Spleen (tissue), 11 donors: ENCODE measurements around the gene TMEM53. TPM values are rescaled to one million over a fixed set of nuclear protein-coding genes. Genes with fewer than 3 reads are reported as not detected.

Experiments
- DNase-seq: peaks from one replicate; pipeline ENCODE4 v3.0.0-alpha.2; 2020
- H3K27ac ChIP-seq, 8 donors: fragments of 200-600 bp; sonication (generic) in 7 of 8; 1 replicate in 4 of 8; 2 replicates in 4 of 8; pipeline versions ENCODE4 v1.5.0 to v1.8.0; 2016 to 2021; ENCODE audit warnings: inconsistent platforms in 4 of 8, mild to moderate bottlenecking in 4 of 8, moderate library complexity in 1 of 8
- H3K27me3 ChIP-seq, 7 donors: fragments of 200-600 bp; sonication (generic) in 6 of 7; replicated peaks in 1 of 7; 1 replicate in 4 of 7; 2 replicates in 3 of 7; pipeline versions ENCODE4 v1.5.0 to v1.8.0; 2016 to 2021; ENCODE audit warnings: inconsistent platforms in 3 of 7, mild to moderate bottlenecking in 1 of 7
- H3K36me3 ChIP-seq, 6 donors: fragments of 200-600 bp; sonication (generic) in 5 of 6; 1 replicate in 4 of 6; 2 replicates in 2 of 6; pipeline versions ENCODE4 v1.5.0 to v1.8.0; 2016 to 2021; ENCODE audit warnings: inconsistent platforms in 2 of 6
- H3K4me1 ChIP-seq, 6 donors: fragments of 200-600 bp; sonication (generic) in 5 of 6; 1 replicate in 3 of 6; 2 replicates in 3 of 6; pipeline versions ENCODE4 v1.5.0 to v1.8.0; 2016 to 2021; ENCODE audit warnings: inconsistent platforms in 3 of 6
- H3K4me3 ChIP-seq, 8 donors: fragments of 200-600 bp; sonication (generic) in 7 of 8; 1 replicate in 4 of 8; 2 replicates in 4 of 8; pipeline versions ENCODE4 v1.5.0 to v1.8.0; 2016 to 2021; ENCODE audit warnings: inconsistent platforms in 4 of 8, mild to moderate bottlenecking in 4 of 8, moderate library complexity in 2 of 8
- H3K9me3 ChIP-seq, 8 donors: fragments of 200-600 bp; sonication (generic) in 7 of 8; 1 replicate in 4 of 8; 2 replicates in 4 of 8; pipeline versions ENCODE4 v1.5.0 to v1.8.0; 2016 to 2021; ENCODE audit warnings: inconsistent platforms in 4 of 8
- CTCF ChIP-seq, 11 experiments: fragments of 200-600 bp in 7 of 11; fragments of 450-650 bp in 4 of 11; sonication (generic) in 4 of 11; IDR thresholded peaks in 8 of 11; conservative IDR thresholded peaks in 3 of 11; 1 replicate in 7 of 11; 2 replicates in 4 of 11; pipeline versions ENCODE4 v1.4.0 to v1.8.0; 2016 to 2021; ENCODE audit warnings: antibody characterized with exemption in 11 of 11, inconsistent platforms in 4 of 11, mild to moderate bottlenecking in 1 of 11
- POLR2A ChIP-seq, 3 donors: fragments of 450-650 bp; IDR thresholded peaks; one replicate each; pipeline ENCODE4 v1.5.1; 2017; ENCODE audit warnings: antibody characterized with exemption in 3 of 3, mild to moderate bottlenecking in 1 of 3
- POLR2AphosphoS5 ChIP-seq, 3 donors: sonication (generic); formaldehyde crosslinking; IDR thresholded peaks; one replicate each; pipeline ENCODE4 v1.5.1; 2017; ENCODE audit warnings: antibody characterized with exemption in 3 of 3
- WGBS, 5 donors: extraction: QIAGEN DNeasy Blood & Tissue Kit in 3 of 5; methylation state at CpG; one replicate each; pipeline versions ENCODE4 v1.1.5 to v1.1.7; 2013 to 2018; 5-methylcytosine and 5-hydroxymethylcytosine counted together
- intact Hi-C: fragments of 100-400 bp; cut with DNase I; formaldehyde crosslinking; loops from one replicate; pipeline ENCODE4 v1.15.0; 2023; ENCODE audit warnings: low total_unique reads
- polyA plus RNA-seq, 3 donors: library from polyadenylated mRNA; stranded (reverse); fragments of 200-250 nt; gene quantifications; one replicate each; pipeline ENCODE4 v1.2.1, GENCODE V29; 2013
- total RNA-seq, 7 donors: library from RNA; depleted of rRNA in 3 of 7; stranded (reverse); fragments of >200 nt in 3 of 7; fragmentation: NEBNext Ultra II Directional in 4 of 7; extraction: Animal tissue kit (Norgen Biotek cat#: 25700) in 4 of 7; gene quantifications; one replicate each; pipeline versions ENCODE4 v1.1.0 to v1.2.1, GENCODE V29; 2016 to 2021
- donor health status: healthy with polysubstance abuse.
- donor health status: DM: no; HTN: no; CAD: no; lungs with moderate emphysema.
- donor health status: DM: no; HTN: no; CAD: no.
- donor health status: Bipolar disorder and iron deficiency.
- donor health status: healthy.
- donor health status: DM: no; HTN: no; CAD: no.
- donor health status: DM: yes; HTN: yes; CAD: no.

The TMEM53 gene
- total and polyA plus RNA-seq, 10 donors, result 4.3 to 7.5 (median 5.4) TPM

DNA sequence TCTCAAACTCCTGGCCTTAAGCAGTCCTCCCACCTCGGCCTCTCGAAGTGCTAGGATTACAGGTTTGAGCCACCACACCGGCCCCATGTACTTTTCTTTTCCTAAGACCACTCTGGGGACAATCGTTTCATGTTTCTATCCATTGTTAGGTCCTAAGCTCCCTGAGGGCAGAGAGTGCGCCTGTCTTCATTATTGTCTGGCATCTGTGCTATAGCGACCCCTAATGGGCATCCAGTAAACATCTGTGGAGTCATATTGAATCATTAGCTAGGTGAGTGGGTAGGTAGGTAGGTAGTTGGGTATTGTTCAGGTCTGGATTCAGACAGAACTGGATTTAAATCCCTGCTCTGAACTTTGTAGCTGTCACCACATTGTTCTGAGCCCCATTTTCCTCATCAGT lies 66.1 kb downstream of the TMEM53 start:
- Histone ChIP-seq H3K4me1 (no peaks in the 10 kb centered on the region), H3K27ac (no peak overlapping the region), H3K9me3 (no peaks in the 10 kb centered on the region), H3K27me3 (peaks cover 0 to 36% (median 0%) of the 10 kb centered on the region in 7 donors), H3K4me3 (no peak overlapping the region), H3K36me3 (no peaks in the 10 kb centered on the region)
- WGBS, 5 donors, result 83 to 91% (median 89%) methylated on average over 6 of the region's 6 CpGs
- intact Hi-C loops, result no loop called here
- DNase-seq, result no peak
- TF ChIP-seq CTCF (IDR thresholded peaks at IDR 0.05 in 8 of 11, conservative IDR thresholded peaks at IDR 0.05 in 3 of 11) (no peak), POLR2AphosphoS5 (IDR thresholded peaks at IDR 0.05) (no peak), POLR2A (IDR thresholded peaks at IDR 0.05) (no peak)

DNA sequence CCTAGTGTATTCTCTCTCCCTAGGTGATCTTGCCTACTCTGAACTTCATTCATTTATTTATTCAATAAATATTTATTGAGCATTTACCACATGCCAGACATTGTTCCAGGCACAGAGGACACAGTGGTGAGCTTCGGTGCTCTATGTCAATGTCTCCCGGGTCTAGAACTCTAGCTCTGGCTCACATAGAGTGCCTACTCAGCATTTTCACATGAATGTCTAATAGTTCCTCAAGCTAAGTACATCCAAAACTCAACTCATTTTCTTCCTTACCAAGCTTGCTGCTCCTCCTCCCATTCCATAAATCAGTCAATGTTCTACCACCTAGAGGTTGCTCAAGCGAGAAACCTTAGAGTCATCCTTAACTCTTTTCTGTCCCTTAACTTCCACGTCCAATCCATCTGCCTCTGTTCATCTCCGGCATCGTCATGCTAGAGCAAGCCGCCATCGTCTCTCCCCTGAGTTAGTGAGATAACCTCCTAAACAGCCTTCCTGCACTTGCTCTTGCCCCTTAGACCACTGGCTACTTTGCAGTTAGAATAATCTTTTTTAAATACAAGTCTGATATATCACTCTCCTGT lies 67.5 kb downstream of the TMEM53 start:
- no peaks in the 10 kb centered on the region for H3K9me3 ChIP-seq
- H3K27me3 ChIP-seq, result peaks cover 0 to 48% (median 0%) of the 10 kb centered on the region in 7 donors
- no peak overlapping the region for H3K27ac ChIP-seq
- H3K36me3 ChIP-seq, result no peaks in the 10 kb centered on the region
- no peak for DNase-seq
- H3K4me3 ChIP-seq, result no peak overlapping the region
- intact Hi-C loops, result no loop called here
- no peaks in the 10 kb centered on the region for H3K4me1 ChIP-seq
- WGBS, 5 donors, result 87 to 95% (median 89%) methylated on average over 8 of the region's 8 CpGs
- TF ChIP-seq POLR2AphosphoS5 (IDR thresholded peaks at IDR 0.05) (no peak), CTCF (IDR thresholded peaks at IDR 0.05 in 8 of 11, conservative IDR thresholded peaks at IDR 0.05 in 3 of 11) (no peak), POLR2A (IDR thresholded peaks at IDR 0.05) (no peak)

GRCh38 chr1:44605914-44606615 lies 68.2 kb downstream of the TMEM53 start:
- 82 to 89% (median 88%) methylated on average over 12 of the region's 12 CpGs for WGBS, 5 donors
- peak; percentile 47 for DNase-seq
- Histone ChIP-seq H3K36me3 (no peaks in the 10 kb centered on the region), H3K9me3 (no peaks in the 10 kb centered on the region), H3K27me3 (peaks cover 0 to 48% (median 0%) of the 10 kb centered on the region in 7 donors), H3K4me1 (no peaks in the 10 kb centered on the region), H3K27ac (no peak overlapping the region), H3K4me3 (no peak overlapping the region)
- intact Hi-C loops, result no loop called here
- TF ChIP-seq POLR2AphosphoS5 (IDR thresholded peaks at IDR 0.05) (no peak), CTCF (IDR thresholded peaks at IDR 0.05 in 8 of 11, conservative IDR thresholded peaks at IDR 0.05 in 3 of 11) (no peak), POLR2A (IDR thresholded peaks at IDR 0.05) (no peak)

GRCh38 chr1:44604157-44604955 lies 69.9 kb downstream of the TMEM53 start:
- Histone ChIP-seq H3K36me3 (no peaks in the 10 kb centered on the region), H3K4me3 (no peak overlapping the region), H3K4me1 (no peaks in the 10 kb centered on the region), H3K27ac (no peak overlapping the region), H3K9me3 (no peaks in the 10 kb centered on the region), H3K27me3 (peaks cover 0 to 41% (median 0%) of the 10 kb centered on the region in 7 donors)
- intact Hi-C loops, result no loop called here
- TF ChIP-seq POLR2AphosphoS5 (IDR thresholded peaks at IDR 0.05) (no peak), POLR2A (IDR thresholded peaks at IDR 0.05) (no peak), CTCF (IDR thresholded peaks at IDR 0.05 in 8 of 11, conservative IDR thresholded peaks at IDR 0.05 in 3 of 11) (no peak)
- WGBS, 5 donors, result 67 to 93% (median 78%) methylated on average over 3 of the region's 3 CpGs
- DNase-seq, result peak; percentile 44
